Hair follicle dermal papilla cell (primary cell): ENCODE measurements around the gene HOXA5. TPM values are rescaled to one million over a fixed set of nuclear protein-coding genes. Genes with fewer than 3 reads are reported as not detected.

ENCODE experiments used
- small RNA-seq: library from RNA; depleted of rRNA; stranded (forward); fragments of <200 nt; gene quantifications from one replicate; pipeline ENCODE3, GENCODE V24; 2012
- total RNA-seq: library from RNA; depleted of rRNA; stranded (reverse); fragments of >200 nt; gene quantifications from 2 replicates; pipeline ENCODE4 v1.2.3, GENCODE V29; 2012

Gene HOXA5
- not detected in 2 replicates for total RNA-seq

GRCh38 chr7:27143023-27143949 lies at the start of gene HOXA5:
HOXA5 (minus strand) TSS chr7:27143681; CDS start chr7:27143607, 74 bp downstream.

GRCh38 chr7:27185013-27185853 lies 41.8 kb upstream of the HOXA5 start, which contains the start of gene HOXA11:
HOXA11 (minus strand) TSS chr7:27185232; CDS start chr7:27185144, 88 bp downstream.

GRCh38 chr7:27173956-27174873 lies 30.7 kb upstream of the HOXA5 start, which contains the start of gene HOXA10:
HOXA10 (minus strand) TSS chr7:27174320; CDS start chr7:27174306, 14 bp downstream.

GRCh38 chr7:27165089-27165995 lies 21.9 kb upstream of the HOXA5 start, which contains the start of gene HOXA9:
HOXA9 (minus strand) TSS chr7:27165537; CDS start chr7:27165457, 80 bp downstream.

GRCh38 chr7:27156508-27156898 lies 13.0 kb upstream of the HOXA5 start, which contains the start of gene HOXA7:
HOXA7 (minus strand) TSS chr7:27156675; CDS start chr7:27156545, 130 bp downstream.

GRCh38 chr7:27151931-27152815 lies 8.7 kb upstream of the HOXA5 start, which contains the start of gene HOXA3:
HOXA3 (minus strand) TSS chr7:27152583; CDS start chr7:27110640, 41,943 bp downstream.

GRCh38 chr7:27147199-27148030 lies 3.9 kb upstream of the HOXA5 start, which contains the start of gene HOXA6:
HOXA6 (minus strand) TSS chr7:27147774; CDS start chr7:27147749, 25 bp downstream.

GRCh38 chr7:27130540-27131389 lies 12.7 kb downstream of the HOXA5 start, which contains the start of gene HOXA4:
HOXA4 (minus strand) TSS chr7:27130757; CDS start chr7:27130733, 24 bp downstream.

GRCh38 chr7:27102581-27103442 lies 40.7 kb downstream of the HOXA5 start, which contains the start of gene HOXA2:
HOXA2 (minus strand) TSS chr7:27102683; CDS start chr7:27102500, 183 bp downstream.

GRCh38 chr7:27095897-27096767 lies 47.3 kb downstream of the HOXA5 start, which contains the start of gene HOXA1:
HOXA1 (minus strand) TSS chr7:27096000; CDS start chr7:27095912, 88 bp downstream.

Small RNAs within 50 kb of the gene (small RNA-seq; reads per million reads assigned to genes)
- gene AC004080.5 (not detected), gene RF01977 (not detected), gene RF02140 (not detected), gene RF02141 (not detected)

Other genes with a start within 250 kb of the HOXA5 start
- under 0.01 TPM in 1 of 2 replicates, not detected in the other for gene HOXA1, start 47.7 kb downstream of the HOXA5 start, total RNA-seq
- 0.12 and 0.32 TPM in 2 replicates for gene HOXA2, start 41.0 kb downstream of the HOXA5 start, total RNA-seq
- gene HOXA4, start 12.9 kb downstream of the HOXA5 start, total RNA-seq: not detected in 2 replicates
- gene HOXA6, start 4.1 kb upstream of the HOXA5 start, total RNA-seq: not detected in 2 replicates
- gene HOXA3, start 8.9 kb upstream of the HOXA5 start, total RNA-seq: not detected in 2 replicates
- gene HOXA7, start 13.0 kb upstream of the HOXA5 start, total RNA-seq: not detected in 2 replicates
- gene HOXA9, start 21.9 kb upstream of the HOXA5 start, total RNA-seq: 0.36 TPM in 1 of 2 replicates, not detected in the other
- gene HOXA10, start 30.6 kb upstream of the HOXA5 start, total RNA-seq: not detected in 2 replicates
- not detected in 2 replicates for gene HOXA11, start 41.6 kb upstream of the HOXA5 start, total RNA-seq
- not detected in 2 replicates for gene HOXA13, start 56.4 kb upstream of the HOXA5 start, total RNA-seq
- gene EVX1, start 99.1 kb upstream of the HOXA5 start, total RNA-seq: not detected in 2 replicates